Dermis blood vessel endothelial cell (primary cell): ENCODE measurements around the gene NLRP9. TPM values are rescaled to one million over a fixed set of nuclear protein-coding genes. Genes with fewer than 3 reads are reported as not detected.

Experiments
- DNase-seq: peaks from one replicate; pipeline ENCODE4 v3.0.0; 2010
- total RNA-seq: library from RNA; depleted of rRNA; stranded (reverse); fragments of >200 nt; gene quantifications from 2 replicates; pipeline ENCODE4 v1.2.3, GENCODE V29; 2014

The NLRP9 gene
- total RNA-seq, 1 donor from 2014 or later: not detected

GRCh38 chr19:55687281-55688201 lies 50.7 kb downstream of the NLRP9 start:
- no peak for DNase-seq

GRCh38 chr19:55686311-55687050 lies 51.7 kb downstream of the NLRP9 start:
- DNase-seq: no peak

GRCh38 chr19:55685776-55686175 lies 52.4 kb downstream of the NLRP9 start:
- DNase-seq: no peak

GRCh38 chr19:55684946-55685681 lies 53.1 kb downstream of the NLRP9 start:
- DNase-seq: no peak

- DNase-seq: no peak
Observed at GRCh38 chr19:55683449-55684261, 54.5 kb downstream of the NLRP9 start.

GRCh38 chr19:55681131-55682092 lies 56.8 kb downstream of the NLRP9 start:
- no peak for DNase-seq

- DNase-seq: no peak
Observed at GRCh38 chr19:55680339-55681130, 57.7 kb downstream of the NLRP9 start.

- peak; percentile 25 for DNase-seq
Observed at GRCh38 chr19:55679343-55680257, 58.6 kb downstream of the NLRP9 start.

GRCh38 chr19:55678121-55678671 lies 60.0 kb downstream of the NLRP9 start:
- no peak for DNase-seq

- DNase-seq: peak; percentile 55
Observed at GRCh38 chr19:55677572-55678028, 60.6 kb downstream of the NLRP9 start.

- DNase-seq: no peak
Observed at GRCh38 chr19:55676889-55677505, 61.2 kb downstream of the NLRP9 start.

GRCh38 chr19:55676383-55676782 lies 61.8 kb downstream of the NLRP9 start:
- DNase-seq: peak; percentile 27

- peak; percentile 27 for DNase-seq
Observed at GRCh38 chr19:55675661-55676354, 62.4 kb downstream of the NLRP9 start.

- peak; percentile 97 for DNase-seq
Observed at GRCh38 chr19:55674841-55675660, 63.2 kb downstream of the NLRP9 start, which contains the start of gene EPN1. TSS of gene EPN1 (plus strand) at chr19:55675226. CDS start at chr19:55678628, 3,402 bp downstream.

- no peak for DNase-seq
Observed at GRCh38 chr19:55674459-55674840, 63.8 kb downstream of the NLRP9 start.

GRCh38 chr19:55673889-55674288 lies 64.3 kb downstream of the NLRP9 start:
- no peak for DNase-seq
